NCI-H187 (cell line): ENCODE data around the gene SH3RF2.
"Not testable (repeated sequence)": the region's sequence is repeated elsewhere in the genome, so short reads cannot be mapped to it uniquely, and the experiment has no call there.

ENCODE experiments used
- DNase-seq, 2 experiments: peaks; one replicate each; lab custom pipeline; 2025; lab: John Stamatoyannopoulos, UW

Gene SH3RF2

DNA sequence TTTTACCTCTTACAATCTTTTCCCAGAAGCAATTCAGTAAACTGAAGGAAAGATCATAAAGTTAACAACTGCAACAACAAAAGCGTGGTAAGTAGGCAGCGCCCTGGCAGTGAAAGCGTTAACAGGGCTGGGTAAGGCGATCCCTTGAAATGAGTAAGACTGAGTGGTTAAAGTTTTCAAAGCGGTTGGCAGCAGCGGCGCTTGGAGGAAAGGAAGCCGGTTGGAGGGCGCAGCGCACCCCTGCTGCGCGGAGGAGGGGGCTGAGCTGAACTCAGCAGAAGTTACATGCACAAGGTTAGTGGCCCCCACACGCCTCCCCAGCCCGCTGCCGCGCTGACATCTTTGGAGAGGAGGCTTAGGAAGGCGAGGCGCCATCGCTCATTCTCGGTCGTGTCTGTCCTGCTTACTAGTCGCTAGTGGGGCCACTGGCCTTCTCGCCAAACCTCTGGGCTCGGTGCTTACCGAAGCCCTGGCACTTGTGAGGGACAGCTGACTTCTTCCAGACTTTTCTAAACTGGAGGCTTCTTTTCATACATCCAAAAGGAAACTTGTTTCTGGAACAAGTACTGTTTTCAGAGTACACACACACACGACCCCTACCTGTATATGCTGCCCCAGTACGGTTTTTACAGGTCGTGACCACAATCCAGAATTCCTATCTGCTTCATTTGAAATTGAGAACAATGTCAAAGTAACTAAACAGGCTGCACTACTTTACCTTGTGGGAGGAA is at the start of gene SH3RF2:
Gene SH3RF2, plus strand, starts transcription at position 178 of the 731 bp plus-strand sequence. CDS start 1,351 bp downstream, outside the sequence.
- DNase-seq: no peak

DNA sequence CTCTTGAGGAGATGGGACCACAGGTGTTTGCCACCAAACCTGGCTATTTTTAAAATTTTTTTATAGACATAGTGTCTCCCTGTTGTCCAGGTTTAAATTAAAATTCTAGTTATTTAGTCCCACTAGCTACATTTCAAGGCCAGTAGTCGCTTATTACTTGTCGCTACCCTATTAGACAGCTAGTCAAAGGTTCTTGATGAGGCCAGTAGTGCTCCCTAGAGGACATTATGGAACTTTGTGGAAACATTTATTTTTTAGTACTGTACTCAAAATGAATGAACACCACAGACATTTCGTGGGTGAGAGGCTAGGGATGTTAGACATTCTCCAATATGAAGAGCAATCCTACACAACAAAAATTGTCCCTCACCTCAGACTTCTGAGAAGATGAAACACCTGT is 49.2 kb upstream of the SH3RF2 start:
- no peak for DNase-seq

GRCh38 chr5:145887976-145888574 is 48.3 kb upstream of the SH3RF2 start:
- DNase-seq: no peak

- no peak for DNase-seq
Measured at GRCh38 chr5:145889611-145890010, 46.8 kb upstream of the SH3RF2 start.

DNA sequence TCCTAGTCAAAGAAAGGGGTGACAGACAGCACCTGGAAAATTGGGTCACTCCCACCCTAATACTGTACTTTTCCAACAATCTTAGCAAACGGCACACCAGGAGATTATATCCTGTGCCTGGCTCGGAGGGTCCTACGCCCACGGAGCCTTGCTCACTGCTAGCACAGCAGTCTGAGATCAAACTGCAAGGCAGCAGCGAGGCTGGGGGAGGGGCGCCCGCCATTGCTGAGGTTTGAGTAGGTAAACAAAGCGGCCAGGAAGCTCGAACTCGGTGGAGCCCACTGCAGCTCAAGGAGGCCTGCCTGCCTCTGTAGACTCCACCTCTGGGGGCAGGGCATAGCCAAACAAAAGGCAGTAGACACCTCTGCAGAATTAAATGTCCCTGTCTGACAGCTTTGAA is 45.0 kb upstream of the SH3RF2 start:
- not testable (repeated sequence) for DNase-seq

- no peak for DNase-seq
Measured at GRCh38 chr5:145898171-145898570, 38.2 kb upstream of the SH3RF2 start.

DNA sequence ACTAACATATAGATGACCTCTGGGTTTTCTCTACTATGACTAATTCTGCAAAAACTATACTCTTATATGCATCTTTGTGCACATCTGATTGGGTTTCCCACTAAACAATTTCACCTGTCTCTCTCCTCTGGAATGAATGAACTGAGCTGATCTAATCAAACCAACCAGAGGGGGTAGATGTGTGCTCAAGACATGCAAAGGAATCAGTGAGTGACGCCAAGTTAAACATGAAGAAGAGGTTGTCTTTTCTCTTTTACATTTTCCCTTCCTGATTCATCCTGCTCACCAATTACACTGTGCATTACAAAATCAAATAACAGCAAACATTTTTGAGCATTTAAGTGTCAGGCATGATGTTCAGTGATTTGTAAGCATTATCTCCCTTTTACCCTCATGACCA is 34.0 kb upstream of the SH3RF2 start:
- no peak for DNase-seq

GRCh38 chr5:145903113-145903512 is 33.3 kb upstream of the SH3RF2 start:
- no peak for DNase-seq

GRCh38 chr5:145903867-145904266 is 32.5 kb upstream of the SH3RF2 start:
- DNase-seq: no peak

DNA sequence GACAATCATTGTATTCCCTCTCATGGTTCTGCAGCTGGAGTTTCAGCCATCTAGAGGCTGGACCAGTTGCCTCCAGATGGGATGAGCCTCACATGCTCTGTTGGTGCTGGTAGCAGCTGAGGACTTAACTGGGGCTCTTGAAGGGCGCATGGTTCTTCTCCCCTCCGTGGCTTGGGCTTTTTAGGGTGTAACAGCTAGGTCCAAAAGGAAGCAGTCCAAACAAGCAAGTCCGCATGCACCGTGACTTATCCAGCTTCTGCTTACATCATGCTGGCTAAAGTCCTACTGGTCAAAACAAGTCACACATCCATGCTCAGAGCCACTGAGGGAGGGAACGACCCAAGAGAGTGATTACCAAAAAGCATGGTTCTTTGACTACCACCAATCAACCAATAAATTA is 31.6 kb upstream of the SH3RF2 start:
- no peak for DNase-seq

DNA sequence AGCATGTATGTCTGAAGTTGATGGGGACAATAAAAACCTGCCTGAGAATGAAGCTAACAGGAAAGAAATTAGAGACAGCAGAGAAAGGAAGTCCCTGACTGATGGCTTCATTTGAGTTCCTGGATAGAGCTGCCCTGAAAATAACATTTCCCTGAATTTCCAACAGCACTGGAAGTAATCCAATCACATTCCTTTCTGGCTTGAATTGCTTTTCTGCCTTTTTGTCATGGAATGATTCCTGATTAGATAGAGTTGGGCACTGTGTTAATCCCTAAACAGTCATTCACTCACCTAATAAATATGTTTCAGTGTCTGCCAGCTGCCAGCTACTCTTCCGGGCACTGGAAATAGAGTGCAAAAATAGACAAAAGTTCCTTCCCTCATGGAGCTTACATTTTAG is 30.0 kb upstream of the SH3RF2 start:
- DNase-seq: no peak

DNA sequence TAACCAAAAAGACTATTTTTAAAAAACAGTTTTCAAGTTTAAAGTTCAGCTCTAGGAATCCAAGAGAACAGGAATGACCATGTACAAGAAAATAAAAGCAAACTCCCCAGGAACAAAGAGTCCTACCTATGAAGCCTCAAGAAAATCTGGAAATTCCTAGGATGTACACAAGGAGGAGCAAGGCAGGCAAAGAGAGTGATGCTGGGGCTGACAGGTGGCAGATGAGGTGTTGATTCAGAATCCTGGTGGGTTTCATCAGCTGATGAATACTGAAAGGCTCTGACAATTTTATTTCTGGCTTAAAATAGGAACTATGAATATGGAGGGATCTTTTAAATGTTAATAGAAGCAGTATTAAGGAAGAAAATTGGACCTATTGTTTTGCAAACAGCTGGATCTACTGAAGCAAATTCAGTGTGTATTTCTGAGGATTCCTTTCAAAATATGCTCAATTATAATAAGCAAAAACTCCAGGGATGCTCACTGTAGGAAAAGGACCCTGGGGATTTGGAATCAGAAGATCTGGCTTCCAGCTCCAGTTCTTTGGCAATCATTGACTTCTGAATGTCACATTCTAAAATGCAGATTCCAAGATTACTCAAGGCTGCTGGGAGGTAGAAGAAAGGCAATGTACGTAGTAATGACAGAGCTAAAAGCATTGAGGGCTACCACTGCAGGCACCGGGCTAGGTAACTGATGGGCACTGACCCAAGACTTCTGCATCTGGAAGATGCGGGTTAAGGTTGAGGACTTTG is 28.0 kb upstream of the SH3RF2 start:
- no peak for DNase-seq

DNA sequence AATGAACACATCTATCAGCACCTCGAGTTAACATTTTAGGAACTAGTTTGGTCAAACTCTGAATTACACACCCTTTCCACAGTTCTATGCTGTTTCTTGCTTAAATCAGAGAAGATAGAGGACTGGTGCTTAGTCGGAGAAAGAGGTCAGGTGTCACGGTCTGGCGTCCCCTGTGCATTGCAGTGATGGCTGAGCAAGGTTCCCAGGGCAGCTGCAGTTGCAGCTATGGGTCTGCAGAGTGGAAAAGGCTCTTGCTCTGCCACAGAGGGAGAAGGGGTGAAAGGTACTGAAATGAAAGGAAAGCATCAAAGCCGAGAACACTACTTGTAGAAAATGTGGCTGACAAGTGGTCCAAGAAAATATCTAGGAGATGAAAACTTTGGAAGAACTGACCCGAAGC is 25.2 kb upstream of the SH3RF2 start:
- DNase-seq: no peak

- DNase-seq: no peak
Measured at GRCh38 chr5:145912019-145912418, 24.4 kb upstream of the SH3RF2 start.

DNA sequence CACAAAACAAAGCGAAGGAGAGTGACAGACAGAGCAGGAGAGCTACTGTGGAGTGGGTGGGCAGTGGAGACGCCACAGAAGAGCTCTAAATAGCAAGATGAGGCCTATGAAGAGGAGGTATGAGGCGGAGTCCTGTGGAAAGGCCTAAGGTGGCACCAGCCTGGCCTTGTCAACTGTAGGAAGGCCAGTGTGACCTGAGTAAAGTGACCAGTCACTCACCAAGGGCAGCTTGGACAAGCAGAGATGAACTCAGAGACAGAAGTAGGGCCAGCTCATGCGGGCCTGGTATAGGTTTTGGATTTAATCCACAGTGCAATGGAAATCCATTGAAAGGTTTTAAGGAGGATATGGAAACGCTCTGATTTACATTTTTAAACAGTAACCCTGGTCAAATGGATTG is 23.8 kb upstream of the SH3RF2 start:
- DNase-seq: no peak

DNA sequence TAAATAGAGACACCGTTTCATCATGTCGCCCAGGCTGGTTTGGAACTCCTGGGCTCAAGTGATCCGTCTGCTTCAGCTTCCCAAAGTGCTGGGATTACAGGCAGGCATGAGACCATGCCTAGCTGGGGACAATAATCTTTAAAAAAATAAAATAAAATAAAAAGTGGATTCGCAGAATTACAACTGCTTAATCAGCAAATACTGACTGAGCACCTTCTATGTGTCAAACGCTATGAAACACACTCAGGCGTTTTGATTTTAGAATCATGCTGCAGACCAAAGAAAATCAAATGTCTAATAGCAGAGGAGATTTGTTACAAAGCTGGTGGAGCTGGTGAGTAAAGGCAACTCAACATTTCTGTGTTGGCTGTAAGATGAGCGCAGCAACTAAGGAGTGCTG is 22.7 kb upstream of the SH3RF2 start:
- no peak for DNase-seq

DNA sequence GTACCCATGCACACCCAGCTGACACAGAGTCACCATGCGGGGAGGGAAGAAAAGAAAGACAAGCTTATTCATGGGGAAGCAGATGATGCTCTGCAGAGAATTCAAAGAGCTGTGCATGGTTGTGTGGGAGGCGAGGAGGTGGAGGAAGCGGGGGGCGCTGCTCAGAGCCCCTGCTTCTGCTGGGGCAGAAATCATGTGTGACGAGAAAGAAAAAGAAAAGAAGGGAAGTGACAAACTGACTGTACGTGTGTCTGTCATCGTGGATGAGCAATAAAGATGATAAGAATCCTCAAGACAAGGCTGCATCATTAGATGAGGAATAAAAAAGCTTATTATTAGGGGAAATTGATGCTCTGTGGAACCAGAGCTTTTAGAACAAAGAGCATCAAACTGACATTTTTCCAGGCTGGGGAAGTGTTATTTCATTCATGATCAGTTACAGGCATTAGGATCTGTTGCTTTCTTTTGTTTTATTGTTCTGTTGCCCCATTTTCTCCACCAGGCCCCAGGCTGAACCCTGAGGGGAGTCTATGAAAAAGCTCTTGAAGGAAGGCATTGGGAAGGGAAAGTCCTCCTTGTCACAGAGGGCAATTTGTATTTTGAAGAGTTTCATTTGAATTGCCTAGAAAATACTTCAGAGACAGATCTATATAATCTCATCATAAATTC is 20.3 kb upstream of the SH3RF2 start:
- DNase-seq: no peak

GRCh38 chr5:145917288-145917687 is 19.1 kb upstream of the SH3RF2 start:
- DNase-seq: no peak

- DNase-seq: no peak
Measured at GRCh38 chr5:145918397-145918796, 18.0 kb upstream of the SH3RF2 start.

- no peak for DNase-seq
Measured at GRCh38 chr5:145919413-145919812, 17.0 kb upstream of the SH3RF2 start.

DNA sequence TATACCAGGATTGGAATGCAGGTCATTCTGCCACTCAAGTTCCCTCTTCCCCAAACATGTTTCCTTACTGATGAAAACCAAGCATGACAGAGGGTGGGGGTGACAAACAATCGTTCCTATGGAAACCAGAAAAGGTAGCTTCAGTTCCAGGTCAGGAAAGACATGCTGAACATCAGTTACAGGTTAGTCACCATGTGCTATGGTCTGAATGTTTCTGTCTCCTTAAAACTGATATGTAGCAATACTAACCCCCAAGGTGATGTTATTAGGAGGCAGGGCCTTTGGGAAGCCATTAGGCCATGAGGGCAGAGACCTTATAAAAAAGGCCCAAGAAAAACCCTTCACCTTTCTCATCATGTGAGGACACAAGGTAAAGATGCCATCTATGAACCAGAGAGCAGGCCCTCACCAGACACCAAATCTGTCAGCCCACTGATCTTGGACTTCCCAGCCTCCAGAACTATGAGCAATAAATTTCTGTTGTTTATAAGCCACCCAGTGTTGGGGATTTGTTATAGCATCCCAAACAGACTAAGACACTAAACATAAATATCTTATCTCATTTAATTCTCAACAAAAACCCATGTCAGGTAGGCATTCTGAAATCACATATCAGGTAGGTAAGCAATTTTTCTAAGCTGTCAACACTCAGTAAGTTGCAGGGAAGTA is 15.7 kb upstream of the SH3RF2 start:
- DNase-seq: no peak

- no peak for DNase-seq
Measured at GRCh38 chr5:145921211-145921610, 15.2 kb upstream of the SH3RF2 start.
